Measurements from ENCODE around the gene SOS2.

The SOS2 gene

DNA sequence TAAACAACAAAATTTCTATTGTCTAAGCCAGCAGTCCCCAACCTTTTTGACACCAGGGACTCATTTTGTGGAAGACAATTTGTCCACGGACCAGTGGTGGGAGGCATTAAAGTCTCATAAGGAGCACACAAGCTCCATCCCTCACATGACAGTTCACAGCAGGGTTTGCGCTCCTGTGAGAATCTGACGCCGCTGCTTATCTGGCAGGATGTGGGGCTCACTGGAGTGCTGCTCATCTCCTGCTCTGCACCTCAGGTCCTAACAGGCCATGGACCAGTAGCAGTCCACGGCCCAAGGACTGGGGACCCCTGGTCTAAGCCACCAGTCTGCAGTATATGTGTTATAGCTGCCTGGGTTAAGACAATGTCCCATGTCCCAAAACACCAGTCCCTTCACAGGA, 142.2 kb downstream of the SOS2 start:
- intact Hi-C loops (cut with DNase I; ENCODE audit: low total_unique reads), result no loop called here
- Histone ChIP-seq H3K4me3 (no peak overlapping the region), H3K27me3 (no peaks in the 10 kb centered on the region), H3K27ac (no peak overlapping the region), H3K9me3 (no peaks in the 10 kb centered on the region), H3K36me3 (no peaks in the 10 kb centered on the region), H3K4me1 (no peaks in the 10 kb centered on the region)
- DNase-seq, result no peak
- TF ChIP-seq, protein P1, sequence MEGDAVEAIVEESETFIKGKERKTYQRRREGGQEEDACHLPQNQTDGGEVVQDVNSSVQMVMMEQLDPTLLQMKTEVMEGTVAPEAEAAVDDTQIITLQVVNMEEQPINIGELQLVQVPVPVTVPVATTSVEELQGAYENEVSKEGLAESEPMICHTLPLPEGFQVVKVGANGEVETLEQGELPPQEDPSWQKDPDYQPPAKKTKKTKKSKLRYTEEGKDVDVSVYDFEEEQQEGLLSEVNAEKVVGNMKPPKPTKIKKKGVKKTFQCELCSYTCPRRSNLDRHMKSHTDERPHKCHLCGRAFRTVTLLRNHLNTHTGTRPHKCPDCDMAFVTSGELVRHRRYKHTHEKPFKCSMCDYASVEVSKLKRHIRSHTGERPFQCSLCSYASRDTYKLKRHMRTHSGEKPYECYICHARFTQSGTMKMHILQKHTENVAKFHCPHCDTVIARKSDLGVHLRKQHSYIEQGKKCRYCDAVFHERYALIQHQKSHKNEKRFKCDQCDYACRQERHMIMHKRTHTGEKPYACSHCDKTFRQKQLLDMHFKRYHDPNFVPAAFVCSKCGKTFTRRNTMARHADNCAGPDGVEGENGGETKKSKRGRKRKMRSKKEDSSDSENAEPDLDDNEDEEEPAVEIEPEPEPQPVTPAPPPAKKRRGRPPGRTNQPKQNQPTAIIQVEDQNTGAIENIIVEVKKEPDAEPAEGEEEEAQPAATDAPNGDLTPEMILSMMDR (IDR thresholded peaks at IDR 0.05), result no peak

DNA sequence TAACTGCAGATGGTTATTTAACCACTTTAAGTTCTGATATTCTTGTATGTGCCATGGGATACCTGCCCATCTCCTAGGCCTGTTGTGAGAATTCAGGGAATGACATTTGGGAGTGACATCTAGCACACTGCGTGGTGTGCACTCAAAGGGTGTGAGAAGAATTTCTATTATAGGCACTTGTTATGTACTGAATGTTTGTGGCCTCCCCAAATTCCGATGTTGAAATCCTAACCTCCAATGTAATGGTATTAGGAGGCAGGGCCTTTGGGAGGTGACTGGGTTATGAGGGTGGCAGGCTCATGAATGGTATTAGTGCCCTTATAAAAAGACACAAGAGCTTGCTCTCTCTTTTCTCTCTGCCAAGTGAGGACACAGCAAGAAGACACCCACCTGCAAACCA, 142.6 kb downstream of the SOS2 start:
- intact Hi-C loops (cut with DNase I; ENCODE audit: low total_unique reads), result no loop called here
- Histone ChIP-seq H3K4me3 (no peak overlapping the region), H3K9me3 (no peaks in the 10 kb centered on the region), H3K27me3 (no peaks in the 10 kb centered on the region), H3K4me1 (no peaks in the 10 kb centered on the region), H3K36me3 (no peaks in the 10 kb centered on the region), H3K27ac (no peak overlapping the region)
- DNase-seq, result no peak
- TF ChIP-seq, protein P1 (IDR thresholded peaks at IDR 0.05), result no peak

DNA sequence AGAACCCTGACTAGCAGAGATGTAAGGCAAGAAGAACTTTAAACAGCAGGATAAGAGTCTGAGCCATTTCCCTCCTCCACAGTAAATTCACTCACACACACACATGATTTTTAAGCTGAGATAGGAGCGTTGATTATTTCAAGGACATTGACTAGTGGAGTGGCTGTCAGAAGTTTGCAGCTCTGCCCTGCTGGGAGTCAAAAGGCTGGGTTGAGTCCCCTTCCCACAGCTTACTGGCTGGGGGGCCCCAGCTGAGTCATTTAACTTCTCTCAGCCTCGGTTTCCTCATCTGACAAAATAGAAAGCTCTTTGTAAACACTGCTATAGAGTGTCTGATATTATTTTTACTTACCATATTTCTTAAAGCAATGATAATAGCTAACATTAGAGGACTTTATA, 143.3 kb downstream of the SOS2 start:
- TF ChIP-seq, protein P1 (IDR thresholded peaks at IDR 0.05), result no peak
- intact Hi-C loops (cut with DNase I; ENCODE audit: low total_unique reads), result no loop called here
- no peaks in the 10 kb centered on the region for H3K36me3 ChIP-seq
- H3K4me3 ChIP-seq, result no peak overlapping the region
- no peak for DNase-seq
- H3K4me1 ChIP-seq, result no peaks in the 10 kb centered on the region
- H3K27ac ChIP-seq, result no peak overlapping the region
- H3K27me3 ChIP-seq, result no peaks in the 10 kb centered on the region
- no peaks in the 10 kb centered on the region for H3K9me3 ChIP-seq

DNA sequence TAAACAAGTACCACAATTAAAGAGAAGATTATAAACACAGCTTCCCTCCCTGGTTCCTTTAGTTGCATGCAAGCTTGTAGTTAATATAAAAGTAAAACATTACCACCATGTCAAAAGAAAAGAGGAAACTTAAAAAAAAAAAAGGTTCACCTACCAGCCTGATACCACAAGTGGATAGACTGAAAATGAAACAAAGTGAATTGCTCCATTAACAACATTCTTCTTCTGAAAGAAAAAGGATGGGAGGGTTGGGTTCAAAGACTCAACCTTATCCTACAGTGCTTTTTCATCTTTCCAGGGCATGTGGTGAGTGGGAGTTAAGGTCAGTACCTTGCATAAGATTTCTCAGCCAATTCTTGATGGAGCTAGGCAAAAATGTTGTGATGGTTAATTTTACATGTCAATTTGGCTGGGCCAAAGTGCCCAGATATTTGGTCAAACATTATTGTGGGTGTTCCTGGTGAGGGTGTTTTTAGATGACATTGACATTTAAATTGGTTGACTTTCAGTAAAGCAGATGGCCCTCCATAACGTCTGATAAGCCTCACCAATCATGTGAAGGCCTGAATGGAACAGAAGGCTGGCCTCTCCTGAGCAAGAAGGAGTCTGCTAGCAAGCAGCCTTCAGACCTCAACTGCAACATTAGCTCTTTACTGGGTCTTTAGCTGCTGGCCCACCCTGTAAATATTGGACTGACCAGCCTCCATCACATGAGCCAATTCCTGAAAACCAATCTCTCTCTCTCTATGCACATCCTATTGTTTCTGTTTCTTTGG, 143.8 kb downstream of the SOS2 start:
- H3K4me3 ChIP-seq, result no peak overlapping the region
- intact Hi-C loops (cut with DNase I; ENCODE audit: low total_unique reads), result no loop called here
- TF ChIP-seq, protein P1 (IDR thresholded peaks at IDR 0.05), result no peak
- H3K4me1 ChIP-seq, result peaks cover 0 to 6% (median 0%) of the 10 kb centered on the region in 4 donors
- no peak for DNase-seq
- no peaks in the 10 kb centered on the region for H3K27me3 ChIP-seq
- H3K9me3 ChIP-seq, result no peaks in the 10 kb centered on the region
- H3K36me3 ChIP-seq, result no peaks in the 10 kb centered on the region
- no peak overlapping the region for H3K27ac ChIP-seq

DNA sequence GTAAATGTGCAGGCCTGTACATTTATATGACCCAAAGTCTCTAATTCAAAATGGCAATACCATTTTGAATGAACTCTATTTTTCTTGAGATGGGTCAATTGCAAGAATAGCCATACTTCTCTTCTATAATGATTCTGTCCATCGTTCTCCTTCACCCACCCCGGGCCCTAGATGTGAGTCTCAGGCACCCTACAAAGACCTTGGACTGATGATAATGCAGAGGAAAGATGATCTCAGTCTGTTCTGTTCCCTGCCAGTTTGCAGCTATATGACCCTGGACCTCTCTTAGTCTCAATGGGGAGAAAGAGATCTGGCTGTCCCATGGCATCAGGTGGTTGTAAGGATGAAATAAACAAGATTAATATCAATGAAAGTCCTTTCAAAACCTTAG, 145.1 kb downstream of the SOS2 start:
- TF ChIP-seq, protein P1 (IDR thresholded peaks at IDR 0.05), result no peak
- no peak overlapping the region for H3K4me3 ChIP-seq
- no peak overlapping the region for H3K27ac ChIP-seq
- H3K4me1 ChIP-seq, result peaks cover 0 to 7% (median 0%) of the 10 kb centered on the region in 4 donors
- DNase-seq, result no peak
- H3K9me3 ChIP-seq, result no peaks in the 10 kb centered on the region
- intact Hi-C loops (cut with DNase I; ENCODE audit: low total_unique reads), result no loop called here
- no peaks in the 10 kb centered on the region for H3K27me3 ChIP-seq
- no peaks in the 10 kb centered on the region for H3K36me3 ChIP-seq
